GM13976 (cell line): ENCODE data around the gene CDKN3.
"Not testable (repeated sequence)": the region's sequence is repeated elsewhere in the genome, so short reads cannot be mapped to it uniquely, and the experiment has no call there.

Experiments
- DNase-seq: peaks from one replicate; pipeline ENCODE4 v3.0.0; 2012; ENCODE audit warnings: low spot score
- in situ Hi-C: fragments of 300-500 bp; cut with MboI; formaldehyde crosslinking; loops from one replicate; pipeline ENCODE4 v1.12.0; 2022; ENCODE audit warnings: low sequenced_read_pairs, mixed read lengths, inconsistent platforms; ENCODE audit not compliant: unreplicated experiment
- TF ChIP-seq, protein P1 (sequence below): IDR thresholded peaks from 2 replicates; pipeline ENCODE4 v1.5.1; 2012; ENCODE audit warnings: borderline replicate concordance, mild to moderate bottlenecking; ENCODE audit not compliant: insufficient read depth; ENCODE audit errors: extremely low read depth, missing control alignments, control extremely low read depth

CDKN3 gene

GRCh38 chr14:54395716-54396115 is 1.1 kb upstream of the CDKN3 start:
- in situ Hi-C loops, result no loop called here
- TF ChIP-seq, protein P1, sequence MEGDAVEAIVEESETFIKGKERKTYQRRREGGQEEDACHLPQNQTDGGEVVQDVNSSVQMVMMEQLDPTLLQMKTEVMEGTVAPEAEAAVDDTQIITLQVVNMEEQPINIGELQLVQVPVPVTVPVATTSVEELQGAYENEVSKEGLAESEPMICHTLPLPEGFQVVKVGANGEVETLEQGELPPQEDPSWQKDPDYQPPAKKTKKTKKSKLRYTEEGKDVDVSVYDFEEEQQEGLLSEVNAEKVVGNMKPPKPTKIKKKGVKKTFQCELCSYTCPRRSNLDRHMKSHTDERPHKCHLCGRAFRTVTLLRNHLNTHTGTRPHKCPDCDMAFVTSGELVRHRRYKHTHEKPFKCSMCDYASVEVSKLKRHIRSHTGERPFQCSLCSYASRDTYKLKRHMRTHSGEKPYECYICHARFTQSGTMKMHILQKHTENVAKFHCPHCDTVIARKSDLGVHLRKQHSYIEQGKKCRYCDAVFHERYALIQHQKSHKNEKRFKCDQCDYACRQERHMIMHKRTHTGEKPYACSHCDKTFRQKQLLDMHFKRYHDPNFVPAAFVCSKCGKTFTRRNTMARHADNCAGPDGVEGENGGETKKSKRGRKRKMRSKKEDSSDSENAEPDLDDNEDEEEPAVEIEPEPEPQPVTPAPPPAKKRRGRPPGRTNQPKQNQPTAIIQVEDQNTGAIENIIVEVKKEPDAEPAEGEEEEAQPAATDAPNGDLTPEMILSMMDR, result no peak
- no peak for DNase-seq

GRCh38 chr14:54396183-54396492 is 669 bp upstream of the CDKN3 start:
- DNase-seq, result no peak
- in situ Hi-C loops, result no loop called here
- TF ChIP-seq, protein P1, result no peak

DNA sequence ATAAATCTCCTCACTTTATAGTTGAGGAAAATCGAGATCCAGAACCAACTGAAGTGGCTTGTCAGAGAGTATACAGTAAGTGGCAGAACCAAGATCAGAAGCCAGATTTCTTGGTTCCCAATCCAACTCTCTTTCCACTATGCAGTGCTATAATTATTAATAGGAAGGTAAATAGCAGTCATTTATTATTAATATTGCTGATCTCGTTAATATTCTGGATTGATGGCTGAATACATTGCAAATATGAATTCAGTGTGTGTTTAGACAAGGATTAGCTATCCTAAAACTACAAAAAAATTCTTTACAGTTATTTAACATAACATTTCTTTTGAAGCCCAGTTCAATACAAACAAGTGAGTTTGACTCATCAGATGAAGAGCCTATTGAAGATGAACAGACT is 2.8 kb downstream of the CDKN3 start:
- in situ Hi-C loops, result no loop called here
- no peak for DNase-seq
- TF ChIP-seq, protein P1, result no peak

DNA sequence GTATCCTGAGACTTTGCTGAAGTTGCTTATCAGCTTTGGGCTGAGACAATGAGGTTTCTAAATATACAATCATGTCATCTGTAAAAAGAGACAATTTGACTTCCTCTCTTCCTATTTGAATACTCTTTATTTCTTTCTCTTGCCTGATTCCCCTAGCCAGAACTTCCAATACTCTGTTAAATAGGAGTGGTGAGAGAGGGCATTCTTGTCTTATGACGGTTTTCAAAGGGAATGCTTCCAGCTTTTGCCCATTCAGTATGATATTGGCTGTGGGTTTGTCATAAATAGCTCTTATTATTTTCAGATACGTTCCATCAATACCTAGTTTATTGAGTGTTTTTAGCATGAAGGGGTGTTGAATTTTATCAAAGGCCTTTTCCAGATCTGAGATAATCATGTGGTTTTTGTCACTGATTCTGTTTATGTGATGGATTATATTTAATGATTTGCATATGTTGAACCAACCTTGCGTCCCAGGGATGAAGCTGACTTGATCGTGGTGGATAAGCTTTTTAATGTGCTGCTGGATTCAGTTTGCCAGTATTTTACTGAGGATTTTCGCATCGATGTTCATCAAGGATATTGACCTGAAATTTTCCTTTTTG is 6.7 kb downstream of the CDKN3 start:
- DNase-seq, in situ Hi-C loops: not testable (repeated sequence)

- no peak for DNase-seq
- in situ Hi-C loops, result no loop called here
- TF ChIP-seq, protein P1, result no peak
Measured at GRCh38 chr14:54410215-54410614, 13.4 kb downstream of the CDKN3 start.

GRCh38 chr14:54411371-54411770 is 14.6 kb downstream of the CDKN3 start:
- TF ChIP-seq, protein P1, result no peak
- in situ Hi-C loops, result no loop called here
- no peak for DNase-seq

DNA sequence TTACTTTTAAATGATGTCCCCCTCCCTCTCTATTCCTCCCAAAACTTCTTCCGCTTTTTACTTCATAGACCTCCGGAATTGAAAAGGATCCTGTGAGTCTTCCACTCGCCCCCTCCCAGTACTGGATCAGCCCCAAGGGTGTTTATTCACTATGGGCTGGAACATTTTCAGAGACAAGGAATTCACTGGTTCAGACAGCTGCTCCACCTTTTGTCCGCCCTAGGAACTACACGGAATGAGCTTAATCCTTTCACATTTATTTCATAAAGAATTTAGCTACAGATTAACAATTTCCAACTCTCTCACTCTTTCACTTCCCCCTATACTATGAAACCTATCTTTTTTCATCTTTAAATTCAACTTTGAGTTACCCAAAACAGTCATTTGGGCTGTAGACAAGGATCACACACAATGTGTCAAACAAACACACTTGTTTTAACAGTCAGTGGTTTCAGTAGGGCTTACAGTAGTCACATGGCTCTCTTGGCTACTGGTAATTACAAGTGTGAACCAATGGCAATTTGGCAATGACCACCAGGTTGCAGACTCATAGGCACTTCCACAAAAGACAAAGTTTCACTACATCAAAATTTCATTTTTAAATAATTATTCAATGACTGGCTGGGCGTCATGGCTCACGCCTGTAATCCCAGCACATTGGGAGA is 23.8 kb downstream of the CDKN3 start:
- in situ Hi-C loops, result no loop called here
- no peak for DNase-seq
- TF ChIP-seq, protein P1, result peak; percentile 33
